ENCODE results near the gene CDIP1.

Gene CDIP1

GRCh38 chr16:4515611-4516233 is 22.9 kb downstream of the CDIP1 start:
- in situ Hi-C loops (cut with MboI; ENCODE audit: low sequenced_read_pairs, unreplicated experiment) = no loop called here

GRCh38 chr16:4514606-4515005 is 24.0 kb downstream of the CDIP1 start:
- in situ Hi-C loops (cut with MboI; ENCODE audit: low sequenced_read_pairs, unreplicated experiment) = no loop called here
- DNase-seq (ENCODE audit: low spot score) = no peak
- TF ChIP-seq CTCF (IDR thresholded peaks at IDR 0.05; ENCODE audit: borderline replicate concordance, control extremely low read depth, extremely low read depth, insufficient read depth, missing control alignments) = no peak

More at GRCh38 chr16:4515611-4516233, 22.9 kb downstream of the CDIP1 start:
- no peak for DNase-seq (ENCODE audit: low spot score)
- TF ChIP-seq CTCF (IDR thresholded peaks at IDR 0.05; ENCODE audit: borderline replicate concordance, control extremely low read depth, extremely low read depth, insufficient read depth, missing control alignments) = no peak

GRCh38 chr16:4513881-4514280 is 24.7 kb downstream of the CDIP1 start:
- TF ChIP-seq CTCF (IDR thresholded peaks at IDR 0.05; ENCODE audit: borderline replicate concordance, control extremely low read depth, extremely low read depth, insufficient read depth, missing control alignments) = no peak
- no peak for DNase-seq (ENCODE audit: low spot score)
- in situ Hi-C loops (cut with MboI; ENCODE audit: low sequenced_read_pairs, unreplicated experiment) = no loop called here

DNA sequence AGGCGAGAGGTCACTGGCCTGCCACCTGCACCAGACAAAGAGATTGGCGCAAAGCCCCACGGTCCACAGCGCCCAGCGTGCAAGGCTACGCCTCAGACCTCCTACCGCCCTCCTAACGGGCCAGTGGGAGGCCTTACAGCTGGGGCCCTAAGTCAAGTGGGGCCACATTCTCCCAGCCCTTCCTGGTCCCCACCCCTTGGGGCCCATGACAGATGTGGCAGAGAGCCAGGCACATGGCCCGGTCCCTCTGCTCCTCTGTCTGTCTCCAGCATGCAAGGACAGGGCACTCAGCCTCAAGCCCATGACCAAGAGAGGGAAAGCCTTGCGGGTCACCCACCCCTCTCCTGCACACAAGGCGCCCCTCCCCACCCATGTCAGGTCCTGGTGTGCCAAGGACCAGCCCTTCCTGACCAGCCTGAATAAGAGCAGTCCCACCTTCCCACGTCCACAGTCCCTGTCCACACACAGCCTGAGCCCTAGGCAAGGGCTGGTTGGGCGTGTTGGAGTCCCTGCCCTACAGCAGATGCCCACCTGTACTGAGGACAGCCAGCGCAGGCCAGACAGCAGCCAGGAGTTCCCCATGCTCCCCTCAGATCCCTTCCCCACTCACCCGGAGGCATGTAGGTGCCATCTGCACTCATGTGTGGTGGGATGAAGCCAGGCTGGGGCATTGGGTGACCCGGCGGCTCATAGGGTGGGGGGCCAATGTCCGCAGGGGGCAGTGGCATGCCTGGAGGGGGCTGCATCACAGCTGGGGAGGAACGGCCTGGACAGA is 25.3 kb downstream of the CDIP1 start:
- no peak for TF ChIP-seq CTCF (IDR thresholded peaks at IDR 0.05; ENCODE audit: borderline replicate concordance, control extremely low read depth, extremely low read depth, insufficient read depth, missing control alignments)
- DNase-seq (ENCODE audit: low spot score) = no peak
- in situ Hi-C loops (cut with MboI; ENCODE audit: low sequenced_read_pairs, unreplicated experiment) = no loop called here

GRCh38 chr16:4512473-4512872 is 26.1 kb downstream of the CDIP1 start:
- in situ Hi-C loops (cut with MboI; ENCODE audit: low sequenced_read_pairs, unreplicated experiment) = no loop called here

More at GRCh38 chr16:4512473-4512872, 26.1 kb downstream of the CDIP1 start:
- DNase-seq (ENCODE audit: low spot score) = no peak
- TF ChIP-seq CTCF (IDR thresholded peaks at IDR 0.05; ENCODE audit: borderline replicate concordance, control extremely low read depth, extremely low read depth, insufficient read depth, missing control alignments) = no peak
